Activated CD8-positive, alpha-beta T cell treated with anti-CD3 and anti-CD28 coated beads for 36 hours (primary cell): ENCODE data around the gene HNRNPC. TPM values are rescaled to one million over a fixed set of nuclear protein-coding genes. Genes with fewer than 3 reads are reported as not detected.

Experiments used
- ATAC-seq: fragments of 200-7000 bp; cut with Tn5 transposase; one replicate; pipeline ENCODE4 v1.10.0; 2021; ENCODE audit warnings: mild to moderate bottlenecking, moderate library complexity
- CTCF ChIA-PET: fragments of 350-600 bp; sonication (Branson Sonifier 250); formaldehyde crosslinking; loops from one replicate; lab custom pipeline; 2021; ENCODE audit warnings: antibody characterized with exemption; lab: Charles Lee
- POLR2A ChIA-PET: fragments of 350-600 bp; sonication (Branson Sonifier 250); formaldehyde crosslinking; loops from one replicate; lab custom pipeline; 2021; ENCODE audit warnings: antibody characterized with exemption; lab: Charles Lee
- DNase-seq: peaks from one replicate; pipeline ENCODE4 v3.0.0-alpha.2; 2020
- H3K27ac Mint-ChIP-seq: one replicate; pipeline ENCODE4 v1.8.0; 2021; ENCODE audit warnings: mild to moderate bottlenecking, mixed read lengths
- H3K27me3 Mint-ChIP-seq: one replicate; pipeline ENCODE4 v1.8.0; 2021; ENCODE audit warnings: mixed read lengths
- H3K36me3 Mint-ChIP-seq: one replicate; pipeline ENCODE4 v1.8.0; 2021; ENCODE audit warnings: low read depth, mixed read lengths
- H3K4me1 Mint-ChIP-seq: one replicate; pipeline ENCODE4 v1.8.0; 2021; ENCODE audit warnings: low read depth, mixed read lengths
- H3K4me3 Mint-ChIP-seq: one replicate; pipeline ENCODE4 v1.8.0; 2021; ENCODE audit warnings: mild to moderate bottlenecking, moderate library complexity, mixed read lengths
- H3K9me3 Mint-ChIP-seq: one replicate; pipeline ENCODE4 v1.8.0; 2021; ENCODE audit warnings: mixed read lengths
- intact Hi-C: fragments of 100-400 bp; cut with micrococcal nuclease; formaldehyde crosslinking; loops from one replicate; pipeline ENCODE4 v1.10.0; 2022
- total RNA-seq, 2 experiments: library from RNA; stranded (reverse); gene quantifications; one replicate each; pipeline ENCODE4 v1.2.3, GENCODE V29; 2021
- TF ChIP-seq, protein P1 (sequence below): fragments of 200-600 bp; IDR thresholded peaks from one replicate; pipeline ENCODE4 v1.8.0; 2022; ENCODE audit warnings: antibody characterized with exemption, mild to moderate bottlenecking

HNRNPC gene
- total RNA-seq, 2 experiments from 2014 or later, result 1,078 to 1,115 TPM

DNA sequence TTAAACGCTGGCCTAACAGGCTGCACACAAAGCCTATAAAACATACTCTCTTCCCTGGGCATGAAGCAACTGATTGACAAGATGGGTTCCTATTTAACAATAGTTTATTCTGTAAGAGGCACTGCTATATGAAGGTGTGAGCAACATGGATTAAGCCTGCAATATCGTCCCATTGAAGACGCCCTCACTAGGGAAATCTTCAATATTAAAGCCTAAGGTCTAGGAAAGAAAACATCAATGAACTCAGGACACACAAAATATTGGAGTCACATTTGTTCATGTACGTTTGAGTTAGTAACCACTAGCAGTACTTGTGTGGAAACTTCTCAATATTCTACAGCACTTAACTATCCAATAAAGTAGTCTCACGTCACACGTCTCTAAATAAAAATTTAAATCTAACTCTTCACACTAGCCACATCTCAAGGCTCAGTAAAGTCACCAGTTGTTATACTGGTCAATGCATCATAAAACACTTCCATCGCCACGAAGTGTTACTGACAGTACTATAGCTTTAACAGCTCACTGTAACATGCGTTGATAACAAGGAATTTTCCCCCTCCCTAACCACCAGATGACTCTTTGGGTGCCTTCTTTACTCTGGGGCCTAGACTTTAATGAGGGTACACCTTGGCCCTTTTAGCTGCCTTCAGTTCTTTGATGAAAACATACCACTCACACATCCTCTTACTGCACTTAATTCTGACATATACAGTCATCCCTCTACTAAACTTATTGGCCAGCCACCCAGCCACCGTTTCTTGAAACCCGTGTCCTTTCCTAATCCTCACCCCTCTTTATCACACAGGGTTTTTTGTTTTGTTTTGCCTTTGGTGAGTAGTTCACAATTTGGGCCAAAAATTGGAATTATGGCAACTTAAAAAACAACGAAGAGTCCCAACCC is 63.3 kb downstream of the HNRNPC start:
- DNase-seq (no peak), ATAC-seq (no peak)
- TF ChIP-seq, protein P1, sequence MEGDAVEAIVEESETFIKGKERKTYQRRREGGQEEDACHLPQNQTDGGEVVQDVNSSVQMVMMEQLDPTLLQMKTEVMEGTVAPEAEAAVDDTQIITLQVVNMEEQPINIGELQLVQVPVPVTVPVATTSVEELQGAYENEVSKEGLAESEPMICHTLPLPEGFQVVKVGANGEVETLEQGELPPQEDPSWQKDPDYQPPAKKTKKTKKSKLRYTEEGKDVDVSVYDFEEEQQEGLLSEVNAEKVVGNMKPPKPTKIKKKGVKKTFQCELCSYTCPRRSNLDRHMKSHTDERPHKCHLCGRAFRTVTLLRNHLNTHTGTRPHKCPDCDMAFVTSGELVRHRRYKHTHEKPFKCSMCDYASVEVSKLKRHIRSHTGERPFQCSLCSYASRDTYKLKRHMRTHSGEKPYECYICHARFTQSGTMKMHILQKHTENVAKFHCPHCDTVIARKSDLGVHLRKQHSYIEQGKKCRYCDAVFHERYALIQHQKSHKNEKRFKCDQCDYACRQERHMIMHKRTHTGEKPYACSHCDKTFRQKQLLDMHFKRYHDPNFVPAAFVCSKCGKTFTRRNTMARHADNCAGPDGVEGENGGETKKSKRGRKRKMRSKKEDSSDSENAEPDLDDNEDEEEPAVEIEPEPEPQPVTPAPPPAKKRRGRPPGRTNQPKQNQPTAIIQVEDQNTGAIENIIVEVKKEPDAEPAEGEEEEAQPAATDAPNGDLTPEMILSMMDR, result no peak
- Mint-ChIP-seq H3K4me1 (peaks cover 31% of the 10 kb centered on the region), H3K27ac (peak overlapping the region; percentile 47), H3K36me3 (peaks cover 68% of the 10 kb centered on the region), H3K9me3 (no peaks in the 10 kb centered on the region), H3K27me3 (no peaks in the 10 kb centered on the region), H3K4me3 (no peak overlapping the region)
- intact Hi-C loops, result no loop called here
- ChIA-PET POLR2A (interaction anchor here (0.8 to 1.7 kb wide), 7 partner anchors 8 to 136 kb away, joined by 3 to 5 read pairs (median 3); partner anchors contain the start of gene ARHGEF40), CTCF (no interaction called here)

DNA sequence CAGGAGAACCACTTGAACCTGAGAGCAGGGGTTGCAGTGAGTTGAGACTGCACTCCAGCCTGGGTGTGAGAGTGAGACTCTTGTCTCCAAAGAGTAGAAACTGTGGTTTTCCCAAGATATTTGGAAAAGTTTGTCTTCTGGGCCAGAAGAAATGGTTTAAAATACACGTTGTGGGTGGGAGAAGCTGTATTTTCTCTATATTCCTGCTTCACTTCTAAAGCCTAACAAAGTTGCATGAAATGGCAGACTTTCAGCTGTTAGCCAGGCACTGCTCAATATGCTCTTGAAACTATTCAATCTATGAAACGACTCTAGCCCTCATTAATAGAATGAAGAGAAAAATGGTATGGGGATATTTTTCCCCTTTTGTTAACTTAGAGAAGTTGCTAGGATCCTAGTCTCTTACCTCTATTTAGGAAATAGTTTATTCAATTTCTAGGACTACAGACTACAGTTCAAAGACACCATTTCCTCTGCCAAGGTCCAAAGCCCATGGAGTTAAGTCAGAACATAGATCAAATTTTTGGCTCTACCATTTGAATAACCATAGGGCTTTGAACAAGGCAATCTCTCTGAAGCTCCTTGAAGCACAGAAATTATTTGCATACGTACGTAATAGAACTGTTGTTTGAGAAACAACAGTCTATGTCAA is 64.1 kb downstream of the HNRNPC start:
- ChIA-PET CTCF (no interaction called here), POLR2A (interaction anchor here (0.9 to 1.6 kb wide), 2 partner anchors 12 to 17 kb away, joined by 3 to 4 read pairs; no protein-coding TSS in a partner anchor)
- H3K36me3 Mint-ChIP-seq, result peaks cover 65% of the 10 kb centered on the region
- ATAC-seq, result no peak
- H3K9me3 Mint-ChIP-seq, result no peaks in the 10 kb centered on the region
- H3K4me1 Mint-ChIP-seq, result peaks cover 30% of the 10 kb centered on the region
- peak overlapping the region; percentile 47 for H3K27ac Mint-ChIP-seq
- TF ChIP-seq, protein P1, result no peak
- H3K4me3 Mint-ChIP-seq, result no peak overlapping the region
- no peak for DNase-seq
- intact Hi-C loops, result no loop called here
- no peaks in the 10 kb centered on the region for H3K27me3 Mint-ChIP-seq

DNA sequence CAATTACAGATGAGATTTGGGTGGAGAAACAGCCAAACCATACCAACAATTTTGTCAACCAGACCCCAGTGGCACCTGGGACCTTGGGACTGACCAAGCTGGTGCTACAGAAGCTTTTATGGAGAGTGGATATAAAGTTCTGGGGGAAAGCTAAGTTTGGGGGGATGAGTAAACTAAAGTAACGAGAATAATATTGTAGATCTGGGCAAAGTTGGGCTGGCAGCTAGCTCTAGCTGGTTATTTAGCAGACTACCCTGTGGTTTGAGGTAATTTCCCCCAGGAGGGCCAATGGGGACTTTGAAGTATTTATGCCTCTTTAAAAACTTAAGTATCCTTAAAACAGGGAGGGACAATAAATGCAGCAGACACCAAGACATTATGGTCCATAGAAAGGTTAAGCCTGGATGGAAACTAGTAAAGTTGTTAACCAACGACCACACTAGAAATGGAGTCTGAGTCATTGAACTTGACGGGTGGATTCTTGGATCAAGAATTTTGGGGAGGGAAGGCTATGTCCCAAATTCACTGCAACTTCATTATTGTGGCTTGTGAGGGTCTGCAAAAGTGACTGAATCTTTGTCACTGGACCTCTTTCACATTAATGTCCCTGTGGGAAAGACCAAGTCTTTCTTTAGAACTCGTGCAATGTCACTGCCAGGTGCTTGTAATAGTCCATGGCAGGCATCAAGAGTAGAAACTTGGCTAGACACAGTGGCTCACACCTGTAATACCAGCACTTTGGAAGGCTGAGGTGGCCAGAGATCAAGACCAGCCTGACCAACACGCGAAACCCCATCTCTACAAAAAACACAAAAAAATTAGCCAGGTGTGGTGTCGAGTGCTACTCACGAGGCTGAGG is 64.8 kb downstream of the HNRNPC start:
- Mint-ChIP-seq H3K36me3 (peaks cover 57% of the 10 kb centered on the region), H3K4me3 (no peak overlapping the region), H3K9me3 (no peaks in the 10 kb centered on the region), H3K4me1 (peaks cover 26% of the 10 kb centered on the region), H3K27ac (peak overlapping the region; percentile 60), H3K27me3 (no peaks in the 10 kb centered on the region)
- DNase-seq (no peak), ATAC-seq (no peak)
- TF ChIP-seq, protein P1, result no peak
- POLR2A ChIA-PET, result interaction anchor here (0.9 to 1.9 kb wide), 5 partner anchors 8 to 206 kb away, joined by 3 to 8 read pairs (median 4); no protein-coding TSS in a partner anchor
- intact Hi-C loops, result no loop called here
- CTCF ChIA-PET, result no interaction called here

DNA sequence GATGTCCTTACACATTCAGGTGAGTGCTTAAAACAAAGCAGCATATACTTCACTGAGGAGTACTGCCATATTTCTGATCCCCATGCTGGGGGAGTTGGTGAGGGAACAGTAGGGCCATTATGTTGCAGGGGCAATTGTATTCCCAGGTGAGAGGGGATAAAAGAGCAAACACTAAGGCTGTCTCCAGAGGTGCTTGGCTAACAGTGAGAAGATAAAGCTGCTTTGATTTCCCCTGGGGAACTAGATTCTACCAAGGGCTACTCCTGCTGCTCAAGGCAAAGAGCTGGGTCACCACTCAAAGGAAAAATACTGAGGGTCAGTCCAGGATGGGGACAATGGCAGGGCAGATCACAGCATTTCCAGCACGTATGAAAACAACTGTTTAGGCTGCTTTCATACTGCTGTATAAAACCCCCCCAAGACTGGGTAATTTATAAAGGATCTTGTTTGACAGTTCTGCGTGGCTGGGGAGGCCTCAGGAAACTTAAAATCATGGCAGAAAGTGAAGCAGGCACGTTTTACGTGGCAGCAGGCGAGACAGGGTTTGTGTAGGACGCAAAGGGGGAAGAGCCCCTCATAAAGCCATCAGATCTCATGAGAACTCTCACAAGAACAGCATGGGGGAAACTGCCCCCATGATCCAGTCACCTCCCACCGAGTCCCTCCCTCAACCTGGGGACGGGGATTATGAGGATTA is 65.6 kb downstream of the HNRNPC start:
- H3K9me3 Mint-ChIP-seq, result no peaks in the 10 kb centered on the region
- ChIA-PET POLR2A (interaction anchor here (0.5 to 1.9 kb wide), 5 partner anchors 9 to 590 kb away, joined by 3 to 8 read pairs (median 4); no protein-coding TSS in a partner anchor), CTCF (no interaction called here)
- no peaks in the 10 kb centered on the region for H3K27me3 Mint-ChIP-seq
- H3K36me3 Mint-ChIP-seq, result peaks cover 51% of the 10 kb centered on the region
- peaks cover 21% of the 10 kb centered on the region for H3K4me1 Mint-ChIP-seq
- H3K4me3 Mint-ChIP-seq, result no peak overlapping the region
- peak overlapping the region; percentile 60 for H3K27ac Mint-ChIP-seq
- intact Hi-C loops, result no loop called here
- no peak for DNase-seq
- TF ChIP-seq, protein P1, result no peak
- ATAC-seq, result no peak
